OCI-LY1 (cell line): Measurements from ENCODE around the gene IER3.

Experiments used
- H2AFZ ChIP-seq: fragments of 200-600 bp; sonication (generic), shearing (Covaris generic); 2 replicates; pipeline ENCODE4 v1.6.0; 2014; ENCODE audit warnings: antibody characterized with exemption, mild to moderate bottlenecking, low read length
- H3F3A ChIP-seq: fragments of 200-600 bp; sonication (generic), shearing (Covaris generic); 2 replicates; pipeline ENCODE4 v1.6.0; 2014; ENCODE audit warnings: mild to moderate bottlenecking, antibody characterized with exemption, low read length, moderate library complexity; ENCODE audit not compliant: insufficient read depth
- H3K27ac ChIP-seq: fragments of 200-600 bp; sonication (generic); 2 replicates; pipeline ENCODE4 v1.5.1; 2014; ENCODE audit warnings: low read length, mixed run types, mild to moderate bottlenecking, low read depth; ENCODE audit not compliant: poor library complexity, severe bottlenecking
- H3K27me3 ChIP-seq: fragments of 200-600 bp; sonication (generic); 2 replicates; pipeline ENCODE4 v1.6.0; 2014; ENCODE audit warnings: antibody characterized with exemption, mild to moderate bottlenecking, low read length, moderate library complexity; ENCODE audit not compliant: insufficient read depth
- H3K36me3 ChIP-seq: fragments of 200-600 bp; sonication (generic); 2 replicates; pipeline ENCODE4 v1.6.1; 2014; ENCODE audit warnings: mild to moderate bottlenecking, antibody characterized with exemption, low read length, moderate library complexity, mixed read lengths; ENCODE audit not compliant: insufficient read depth
- H3K4me1 ChIP-seq: fragments of 200-600 bp; sonication (generic); 2 replicates; pipeline ENCODE4 v1.5.1; 2014; ENCODE audit warnings: mild to moderate bottlenecking, low read length, moderate library complexity; ENCODE audit not compliant: insufficient read depth, severe bottlenecking
- H3K4me2 ChIP-seq: fragments of 200-600 bp; sonication (generic), shearing (Covaris generic); 2 replicates; pipeline ENCODE4 v1.6.1; 2014; ENCODE audit warnings: low read length
- H3K4me3 ChIP-seq: fragments of 200-600 bp; sonication (generic); 2 replicates; pipeline ENCODE4 v1.5.1; 2014; ENCODE audit warnings: low read length, low read depth, mild to moderate bottlenecking, mixed read lengths; ENCODE audit not compliant: poor library complexity, severe bottlenecking
- H3K79me2 ChIP-seq: fragments of 200-600 bp; shearing (Covaris generic); 2 replicates; pipeline ENCODE4 v1.6.1; 2016; ENCODE audit warnings: mixed run types, low read length, mixed read lengths; ENCODE audit not compliant: insufficient read depth
- H3K9ac ChIP-seq: fragments of 200-600 bp; sonication (generic), shearing (Covaris generic); 2 replicates; pipeline ENCODE4 v1.6.1; 2014; ENCODE audit warnings: mild to moderate bottlenecking, low read length, mixed read lengths
- H3K9me2 ChIP-seq: fragments of 200-600 bp; sonication (generic), shearing (Covaris generic); 2 replicates; pipeline ENCODE4 v1.6.1; 2014; ENCODE audit warnings: low read depth, mild to moderate bottlenecking, low read length, mixed read lengths
- H3K9me3 ChIP-seq: fragments of 200-600 bp; shearing (Covaris generic); 2 replicates; pipeline ENCODE4 v1.6.1; 2014; ENCODE audit warnings: low read length, mixed read lengths
- H4K20me1 ChIP-seq: fragments of 200-600 bp; sonication (generic), shearing (Covaris generic); 2 replicates; pipeline ENCODE4 v1.6.0; 2016; ENCODE audit warnings: mild to moderate bottlenecking, low read length; ENCODE audit not compliant: insufficient read depth
- CTCF ChIP-seq: fragments of 200-600 bp; sonication (generic), shearing (Covaris generic); IDR thresholded peaks from 2 replicates; pipeline ENCODE4 v1.5.1; 2017; ENCODE audit warnings: mild to moderate bottlenecking, antibody characterized with exemption, low read length, moderate library complexity, mixed read lengths
- EZH2 ChIP-seq: fragments of 200-600 bp; sonication (generic), shearing (Covaris generic); IDR thresholded peaks from 2 replicates; pipeline ENCODE4 v1.8.0; 2017; ENCODE audit warnings: borderline replicate concordance, mixed run types, mild to moderate bottlenecking, antibody characterized with exemption, low read length, moderate library complexity, mixed read lengths

Gene IER3

GRCh38 chr6:30703011-30703410 is 41.3 kb downstream of the IER3 start:
- Histone ChIP-seq H3K4me3 (no peak overlapping the region), H4K20me1 (no peaks in the 10 kb centered on the region), H3K9me3 (no peaks in the 10 kb centered on the region), H3K27ac (no peak overlapping the region), H3K79me2 (no peaks in the 10 kb centered on the region), H3K27me3 (no peaks in the 10 kb centered on the region), H3F3A (no peaks in the 10 kb centered on the region), H3K4me2 (no peak overlapping the region), H3K4me1 (no peaks in the 10 kb centered on the region), H3K9me2 (no peaks in the 10 kb centered on the region), H3K9ac (no peak overlapping the region), H2AFZ (no peak overlapping the region), H3K36me3 (peaks cover 80% of the 10 kb centered on the region)
- TF ChIP-seq EZH2 = no peak
- no peak for TF ChIP-seq CTCF

DNA sequence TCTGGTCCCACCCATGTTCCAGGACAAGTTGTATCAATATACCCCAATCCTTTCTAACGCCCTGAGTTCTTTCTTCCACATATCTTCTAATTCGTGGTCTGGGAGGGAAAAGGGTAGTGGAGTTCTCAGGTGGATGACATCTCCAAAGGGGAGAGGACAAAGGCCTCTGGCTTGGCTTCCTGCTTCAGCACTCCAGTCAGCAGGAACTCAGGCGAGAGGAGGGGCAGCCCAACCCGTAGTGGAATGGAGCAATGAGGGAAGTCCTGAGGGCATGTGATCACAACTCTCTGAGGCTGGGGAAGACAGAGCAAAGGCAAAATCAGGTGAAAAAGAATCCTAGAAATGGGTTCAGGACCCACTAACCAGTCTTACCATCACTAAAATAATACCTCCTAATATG is 44.0 kb downstream of the IER3 start:
- Histone ChIP-seq H3K4me3 (no peak overlapping the region), H3K27ac (no peak overlapping the region), H3K79me2 (no peaks in the 10 kb centered on the region), H3K9me2 (no peaks in the 10 kb centered on the region), H3F3A (no peaks in the 10 kb centered on the region), H2AFZ (no peak overlapping the region), H3K4me2 (no peak overlapping the region), H3K9me3 (no peaks in the 10 kb centered on the region), H3K36me3 (peaks cover 56% of the 10 kb centered on the region), H3K4me1 (no peaks in the 10 kb centered on the region), H4K20me1 (no peaks in the 10 kb centered on the region), H3K27me3 (no peaks in the 10 kb centered on the region), H3K9ac (no peak overlapping the region)
- TF ChIP-seq EZH2 = no peak
- no peak for TF ChIP-seq CTCF

DNA sequence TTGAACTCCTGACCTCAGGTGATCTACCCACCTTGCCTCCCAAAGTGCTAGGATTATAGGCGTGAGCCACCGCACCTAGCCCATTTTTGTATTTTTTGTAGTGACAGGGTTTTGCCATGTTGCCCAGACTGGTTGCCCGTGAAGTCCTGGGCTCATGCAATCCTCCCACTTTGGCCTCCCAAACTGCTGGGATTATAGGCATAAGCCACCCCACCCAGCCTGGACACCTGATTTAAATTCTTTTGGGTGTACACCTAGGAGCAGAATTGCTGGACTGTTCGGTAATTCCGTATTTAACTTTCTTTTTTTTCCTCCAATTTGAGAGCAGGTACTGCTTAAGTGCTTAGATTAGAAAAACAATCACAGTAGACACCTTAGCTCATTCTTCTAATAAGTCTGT is 47.9 kb downstream of the IER3 start:
- Histone ChIP-seq H3K27ac (no peak overlapping the region), H3K9me3 (no peaks in the 10 kb centered on the region)
- TF ChIP-seq CTCF (no peak), EZH2 (no peak)

More for the DNA sequence above, 47.9 kb downstream of the IER3 start:
- Histone ChIP-seq H3K27me3 (no peaks in the 10 kb centered on the region), H3K9ac (no peak overlapping the region), H4K20me1 (no peaks in the 10 kb centered on the region), H3K9me2 (no peaks in the 10 kb centered on the region), H2AFZ (no peak overlapping the region), H3K4me1 (peaks cover 7% of the 10 kb centered on the region), H3K4me3 (no peak overlapping the region), H3K4me2 (no peak overlapping the region), H3K79me2 (no peaks in the 10 kb centered on the region), H3F3A (no peaks in the 10 kb centered on the region), H3K36me3 (peaks cover 22% of the 10 kb centered on the region; the same call in 1 of the 2 replicates)
